Caco-2 (cell line): Measurements from ENCODE around the gene LIPH. TPM values are rescaled to one million over a fixed set of nuclear protein-coding genes. Genes with fewer than 3 reads are reported as not detected.

Source experiments
- BruUV-seq: library from RNA; stranded (reverse); fragments of 400-500 nt; replicated peaks from 2 replicates; lab custom pipeline; 2021; lab: Mats Ljungman, UMichigan
- CTCF ChIA-PET: fragments of 300-600 bp; sonication (Branson Sonifier 250); formaldehyde crosslinking; loops from one replicate; lab custom pipeline; 2022; ENCODE audit warnings: antibody characterized with exemption; lab: Charles Lee
- POLR2A ChIA-PET: fragments of 300-600 bp; sonication (Branson Sonifier 250); formaldehyde crosslinking; loops from one replicate; lab custom pipeline; 2022; ENCODE audit warnings: antibody characterized with exemption; lab: Charles Lee
- DNase-seq, 2 experiments: peaks; one replicate each; pipeline versions ENCODE4 v3.0.0 to v3.0.0-alpha.2; 2020 to 2022
- H3K27me3 ChIP-seq: replicated peaks from 2 replicates; pipeline ENCODE4 v1.6.0; 2011; ENCODE audit warnings: low read length; ENCODE audit not compliant: control insufficient read depth, insufficient read depth
- H3K36me3 ChIP-seq: 2 replicates; pipeline ENCODE4 v1.5.1; 2011; ENCODE audit warnings: low read length; ENCODE audit not compliant: control insufficient read depth, insufficient read depth
- H3K4me1 ChIP-seq: fragments of 250-450 bp; sonication (Bioruptor Pico); 2 replicates; pipeline ENCODE4 v1.5.1; 2020; ENCODE audit warnings: mild to moderate bottlenecking
- H3K4me3 ChIP-seq: 2 replicates; pipeline ENCODE4 v1.5.1; 2011; ENCODE audit warnings: low read depth, mild to moderate bottlenecking, control low read depth, low read length
- H3K9me3 ChIP-seq: fragments of 250-450 bp; sonication (Bioruptor Pico); 2 replicates; pipeline ENCODE4 v1.5.1; 2020; ENCODE audit warnings: mild to moderate bottlenecking, moderate library complexity
- H3K27ac Mint-ChIP-seq: one replicate; pipeline ENCODE4 v1.8.0; 2022; ENCODE audit warnings: mixed read lengths; ENCODE audit not compliant: unreplicated experiment
- H3K27me3 Mint-ChIP-seq: one replicate; pipeline ENCODE4 v1.8.0; 2022; ENCODE audit warnings: mixed read lengths; ENCODE audit not compliant: insufficient read depth, unreplicated experiment
- H3K36me3 Mint-ChIP-seq: one replicate; pipeline ENCODE4 v1.8.0; 2022; ENCODE audit warnings: mild to moderate bottlenecking, mixed read lengths; ENCODE audit not compliant: insufficient read depth, unreplicated experiment
- H3K4me1 Mint-ChIP-seq: one replicate; pipeline ENCODE4 v1.8.0; 2022; ENCODE audit warnings: low read depth, mixed read lengths; ENCODE audit not compliant: unreplicated experiment
- H3K4me3 Mint-ChIP-seq: one replicate; pipeline ENCODE4 v1.8.0; 2022; ENCODE audit warnings: mild to moderate bottlenecking, moderate library complexity, mixed read lengths; ENCODE audit not compliant: unreplicated experiment
- H3K9me3 Mint-ChIP-seq: one replicate; pipeline ENCODE4 v1.8.0; 2022; ENCODE audit warnings: mixed read lengths; ENCODE audit not compliant: unreplicated experiment
- CTCF ChIP-seq, 2 experiments: fragments of 200-600 bp in 1 of 2; IDR thresholded peaks; 1 replicate in 1 of 2; 2 replicates in 1 of 2; pipeline versions ENCODE4 v1.5.1 to v1.8.0; 2011 to 2022; ENCODE audit warnings: antibody characterized with exemption in 1 of 2, control low read depth in 1 of 2, inconsistent platforms in 1 of 2, low read depth in 1 of 2, low read length in 1 of 2, mild to moderate bottlenecking in 1 of 2, moderate library complexity in 1 of 2; ENCODE audit not compliant: insufficient read depth in 1 of 2, severe bottlenecking in 1 of 2, unreplicated experiment in 1 of 2
- intact Hi-C: fragments of 100-400 bp; cut with micrococcal nuclease; formaldehyde crosslinking; loops from one replicate; pipeline ENCODE4 v1.10.0; 2022; ENCODE audit not compliant: unreplicated experiment
- total RNA-seq: library from RNA; stranded (reverse); gene quantifications from 2 replicates; pipeline ENCODE4 v1.2.3, GENCODE V29; 2022

Gene LIPH
- total RNA-seq, 1 experiment from 2014 or later, result 6.1 TPM

- no peaks in the 10 kb centered on the region; the same call in 1 of the 2 replicates for H3K36me3 ChIP-seq
- CTCF ChIA-PET, result interaction anchor here (0.6 kb wide), 1 partner anchor 65 kb away, joined by 4 read pairs; no protein-coding TSS in a partner anchor
- Mint-ChIP-seq H3K4me3 (peak overlapping the region; percentile 22), H3K27ac (peak overlapping the region; percentile 69), H3K36me3 (peaks cover 68% of the 10 kb centered on the region), H3K9me3 (no peaks in the 10 kb centered on the region), H3K27me3 (no peaks in the 10 kb centered on the region), H3K4me1 (peaks cover 22% of the 10 kb centered on the region)
- DNase-seq, result peak; percentile 85 to 87
- intact Hi-C loops, result loop anchor here (1.0 kb wide), 1 partner anchor 10 kb away; the partner anchor contains the start of gene TMEM41A
- no peaks in the 10 kb centered on the region for H3K27me3 ChIP-seq
- no peak for TF ChIP-seq CTCF (IDR thresholded peaks at IDR 0.05; ENCODE audit: insufficient read depth in 1 of 2, low read depth in 1 of 2, low read length in 1 of 2, severe bottlenecking in 1 of 2, unreplicated experiment in 1 of 2)
- no peaks in the 10 kb centered on the region for H3K9me3 ChIP-seq
- H3K4me3 ChIP-seq, result no peak overlapping the region
- H3K4me1 ChIP-seq, result peaks cover 23% of the 10 kb centered on the region
- BruUV-seq, result no TSS peak
- POLR2A ChIA-PET, result interaction anchor here (1.2 kb wide), 1 partner anchor 10 kb away, joined by 3 read pairs; the partner anchor contains the start of gene TMEM41A
These were observed 62.9 kb downstream of the LIPH start for GRCh38 chr3:185489462-185489861.

GRCh38 chr3:185488465-185488864 lies 63.9 kb downstream of the LIPH start:
- H3K27ac Mint-ChIP-seq, result peak overlapping the region; percentile 69
- peaks cover 22% of the 10 kb centered on the region for H3K4me1 Mint-ChIP-seq
- TF ChIP-seq CTCF (IDR thresholded peaks at IDR 0.05; ENCODE audit: insufficient read depth in 1 of 2, low read depth in 1 of 2, low read length in 1 of 2, severe bottlenecking in 1 of 2, unreplicated experiment in 1 of 2), result no peak
- no peak overlapping the region for H3K4me3 Mint-ChIP-seq
- Histone ChIP-seq H3K4me3 (no peak overlapping the region), H3K9me3 (no peaks in the 10 kb centered on the region), H3K4me1 (peaks cover 23% of the 10 kb centered on the region), H3K27me3 (no peaks in the 10 kb centered on the region), H3K36me3 (no peaks in the 10 kb centered on the region)
- CTCF ChIA-PET, result no interaction called here
- no peaks in the 10 kb centered on the region for H3K27me3 Mint-ChIP-seq
- H3K9me3 Mint-ChIP-seq, result no peaks in the 10 kb centered on the region
- intact Hi-C loops, result no loop called here
- BruUV-seq, result no TSS peak
- DNase-seq, result no peak
- H3K36me3 Mint-ChIP-seq, result peaks cover 58% of the 10 kb centered on the region
- POLR2A ChIA-PET, result interaction anchor here (0.6 to 1.2 kb wide), 2 partner anchors 11 to 97 kb away, joined by 3 to 6 read pairs; partner anchors contain the start of genes SENP2 and TMEM41A

- Mint-ChIP-seq H3K36me3 (peaks cover 42% of the 10 kb centered on the region), H3K27ac (no peak overlapping the region), H3K9me3 (no peaks in the 10 kb centered on the region), H3K27me3 (no peaks in the 10 kb centered on the region), H3K4me1 (peaks cover 22% of the 10 kb centered on the region), H3K4me3 (no peak overlapping the region)
- Histone ChIP-seq H3K4me3 (no peak overlapping the region), H3K36me3 (no peaks in the 10 kb centered on the region; the same call in 1 of the 2 replicates), H3K4me1 (peaks cover 23% of the 10 kb centered on the region), H3K27me3 (no peaks in the 10 kb centered on the region), H3K9me3 (no peaks in the 10 kb centered on the region)
- no peak for DNase-seq
- CTCF ChIA-PET, result no interaction called here
- intact Hi-C loops, result no loop called here
- POLR2A ChIA-PET, result no interaction called here
- no TSS peak for BruUV-seq
- no peak for TF ChIP-seq CTCF (IDR thresholded peaks at IDR 0.05; ENCODE audit: insufficient read depth in 1 of 2, low read depth in 1 of 2, low read length in 1 of 2, severe bottlenecking in 1 of 2, unreplicated experiment in 1 of 2)
These were observed 66.0 kb downstream of the LIPH start for GRCh38 chr3:185486394-185486793.
